Measurements from ENCODE around the gene FNTB. TPM values are rescaled to one million over a fixed set of nuclear protein-coding genes. Genes with fewer than 3 reads are reported as not detected.

The FNTB gene
- total and polyA plus RNA-seq, 2 of the 8 experiments (the other 6 are each of a cell fraction or from before 2014, with no cell fraction given): 16.0 to 20.7 TPM

DNA sequence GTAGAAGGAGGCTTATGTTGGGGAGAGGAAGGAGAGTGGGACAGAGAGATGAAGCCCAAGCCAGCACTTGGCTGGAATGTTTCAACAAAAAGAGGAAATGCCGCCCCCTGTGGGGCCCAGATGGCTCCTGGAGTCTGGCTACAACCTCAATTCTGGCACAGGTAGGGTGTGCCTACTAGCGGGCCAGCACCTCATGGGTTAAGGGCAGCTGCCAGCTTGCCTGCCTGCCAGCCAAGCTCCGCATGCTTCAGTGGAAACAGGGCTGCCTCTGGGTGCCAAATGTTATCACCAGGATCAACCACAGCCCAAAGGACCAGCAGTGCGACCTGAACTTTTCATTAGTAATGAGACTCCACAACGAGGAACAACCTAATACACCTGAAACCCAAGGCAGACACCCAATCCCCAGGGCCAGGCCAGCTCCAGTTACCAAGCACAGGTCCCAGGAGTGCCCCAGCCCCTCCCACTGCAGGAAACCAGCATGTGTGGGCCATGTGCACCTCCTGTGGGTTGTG lies 25.9 kb upstream of the FNTB start (continued):
- TF ChIP-seq HDAC2 (IDR thresholded peaks at IDR 0.05; ENCODE audit: borderline replicate concordance in 1 of 2, low read depth in 2 of 2, low read length in 2 of 2): 0 out of 4 replicates have a peak, but pooled peaks of 1 of the 2 experiments have one; percentile 69
